ENCODE measurements around the gene BCL2A1. TPM values are rescaled to one million over a fixed set of nuclear protein-coding genes. Genes with fewer than 3 reads are reported as not detected.

The BCL2A1 gene
- total RNA-seq, 1 donor from 2014 or later, result 91.1 TPM

- ATAC-seq, result no peak
- Histone ChIP-seq H3K4me1 (peaks cover 6% of the 10 kb centered on the region), H3K27me3 (no peaks in the 10 kb centered on the region), H3K36me3 (no peaks in the 10 kb centered on the region), H3K9me3 (no peaks in the 10 kb centered on the region), H3K27ac (no peak overlapping the region), H3K4me3 (no peak overlapping the region)
- DNase-seq, result no peak
- intact Hi-C loops (cut with DNase I), result no loop called here
- TF ChIP-seq, protein P1, sequence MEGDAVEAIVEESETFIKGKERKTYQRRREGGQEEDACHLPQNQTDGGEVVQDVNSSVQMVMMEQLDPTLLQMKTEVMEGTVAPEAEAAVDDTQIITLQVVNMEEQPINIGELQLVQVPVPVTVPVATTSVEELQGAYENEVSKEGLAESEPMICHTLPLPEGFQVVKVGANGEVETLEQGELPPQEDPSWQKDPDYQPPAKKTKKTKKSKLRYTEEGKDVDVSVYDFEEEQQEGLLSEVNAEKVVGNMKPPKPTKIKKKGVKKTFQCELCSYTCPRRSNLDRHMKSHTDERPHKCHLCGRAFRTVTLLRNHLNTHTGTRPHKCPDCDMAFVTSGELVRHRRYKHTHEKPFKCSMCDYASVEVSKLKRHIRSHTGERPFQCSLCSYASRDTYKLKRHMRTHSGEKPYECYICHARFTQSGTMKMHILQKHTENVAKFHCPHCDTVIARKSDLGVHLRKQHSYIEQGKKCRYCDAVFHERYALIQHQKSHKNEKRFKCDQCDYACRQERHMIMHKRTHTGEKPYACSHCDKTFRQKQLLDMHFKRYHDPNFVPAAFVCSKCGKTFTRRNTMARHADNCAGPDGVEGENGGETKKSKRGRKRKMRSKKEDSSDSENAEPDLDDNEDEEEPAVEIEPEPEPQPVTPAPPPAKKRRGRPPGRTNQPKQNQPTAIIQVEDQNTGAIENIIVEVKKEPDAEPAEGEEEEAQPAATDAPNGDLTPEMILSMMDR (IDR thresholded peaks at IDR 0.05), result no peak
Measured at GRCh38 chr15:79973456-79974195, 2.6 kb upstream of the BCL2A1 start.

DNA sequence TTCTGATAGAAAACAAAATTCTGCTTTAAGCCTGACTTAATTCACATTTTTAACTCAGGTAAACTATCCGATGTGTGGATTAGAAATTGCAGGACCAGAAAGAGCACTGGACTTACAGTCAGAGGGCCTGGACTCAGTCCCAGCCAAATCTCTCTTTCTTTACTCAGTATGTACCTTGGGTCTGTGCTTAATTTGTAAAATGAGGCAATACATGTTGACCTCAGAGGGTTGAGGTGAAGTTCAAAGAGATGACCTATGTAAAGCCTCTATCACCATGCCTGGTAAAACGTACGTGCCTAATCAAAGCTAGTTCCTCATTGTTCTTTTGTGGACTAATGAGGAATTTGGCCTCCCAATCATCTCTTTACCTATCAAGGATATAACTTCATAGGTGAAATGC is 1.9 kb upstream of the BCL2A1 start:
- Histone ChIP-seq H3K27ac (no peak overlapping the region), H3K4me1 (no peaks in the 10 kb centered on the region), H3K27me3 (no peaks in the 10 kb centered on the region), H3K9me3 (no peaks in the 10 kb centered on the region), H3K36me3 (no peaks in the 10 kb centered on the region), H3K4me3 (no peak overlapping the region)
- DNase-seq (no peak), ATAC-seq (no peak)
- intact Hi-C loops (cut with DNase I), result no loop called here
- TF ChIP-seq, protein P1 (IDR thresholded peaks at IDR 0.05), result no peak

DNA sequence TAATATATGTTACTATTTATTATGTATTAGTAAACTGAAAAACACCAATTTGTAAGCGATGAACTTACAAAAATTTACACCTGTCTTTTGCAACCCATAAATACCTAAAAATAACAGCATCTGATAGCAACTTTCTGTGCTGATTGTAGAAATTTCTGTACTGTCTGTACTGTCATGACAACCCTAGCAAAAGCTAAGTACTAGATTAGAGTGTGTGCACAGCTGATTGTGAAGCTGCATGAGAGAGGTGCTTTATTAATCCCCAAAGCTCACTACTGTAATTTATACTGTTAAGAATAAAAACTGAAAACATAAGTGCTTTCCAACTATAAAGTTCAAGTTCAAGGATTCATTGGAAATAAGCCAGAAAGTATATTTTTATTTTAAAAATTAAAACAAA is 815 bp downstream of the BCL2A1 start:
- DNase-seq (no peak), ATAC-seq (no peak)
- Histone ChIP-seq H3K36me3 (no peaks in the 10 kb centered on the region), H3K4me3 (peak overlapping the region; percentile 41), H3K9me3 (no peaks in the 10 kb centered on the region), H3K27ac (peak overlapping the region; percentile 71), H3K4me1 (no peaks in the 10 kb centered on the region), H3K27me3 (no peaks in the 10 kb centered on the region)
- TF ChIP-seq, protein P1 (IDR thresholded peaks at IDR 0.05), result no peak
- intact Hi-C loops (cut with DNase I), result no loop called here

GRCh38 chr15:79969146-79969545 is 1.9 kb downstream of the BCL2A1 start:
- TF ChIP-seq, protein P1 (IDR thresholded peaks at IDR 0.05), result no peak
- ATAC-seq (no peak), DNase-seq (no peak)
- intact Hi-C loops (cut with DNase I), result no loop called here
- H3K27ac ChIP-seq, result peak overlapping the region; percentile 72
- peak overlapping the region; percentile 41 for H3K4me3 ChIP-seq
- H3K4me1 ChIP-seq, result no peaks in the 10 kb centered on the region
- no peaks in the 10 kb centered on the region for H3K27me3 ChIP-seq
- no peaks in the 10 kb centered on the region for H3K9me3 ChIP-seq
- H3K36me3 ChIP-seq, result no peaks in the 10 kb centered on the region

- Histone ChIP-seq H3K27ac (peak overlapping the region; percentile 72), H3K4me1 (no peaks in the 10 kb centered on the region), H3K27me3 (no peaks in the 10 kb centered on the region), H3K9me3 (no peaks in the 10 kb centered on the region), H3K36me3 (no peaks in the 10 kb centered on the region), H3K4me3 (peak overlapping the region; percentile 41)
- intact Hi-C loops (cut with DNase I), result no loop called here
- TF ChIP-seq, protein P1 (IDR thresholded peaks at IDR 0.05), result no peak
- DNase-seq (no peak), ATAC-seq (no peak)
Measured at GRCh38 chr15:79967298-79968182, 3.5 kb downstream of the BCL2A1 start.
